ENCODE results near the gene DNM1.

DNA sequence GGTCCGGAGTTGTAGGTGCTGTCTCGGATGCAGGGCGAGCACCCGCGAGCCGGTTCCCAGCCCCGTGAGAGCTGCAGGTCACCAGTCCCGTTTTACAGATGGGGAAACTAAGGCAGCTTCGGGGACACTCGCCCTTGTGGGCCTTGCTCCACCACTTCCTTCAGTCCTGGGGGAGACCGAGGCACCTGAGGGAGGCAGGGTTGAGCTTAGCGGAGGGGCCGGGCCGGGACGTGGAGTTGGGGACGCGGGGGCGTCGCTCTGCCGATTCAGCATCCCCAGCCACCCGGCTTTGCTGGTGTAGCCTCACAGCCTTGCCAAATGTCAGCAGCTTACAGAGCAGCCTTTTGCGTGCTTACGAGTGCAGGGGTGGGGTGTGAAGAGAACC lies 42.6 kb upstream of the DNM1 start:
- TF ChIP-seq, protein P1, sequence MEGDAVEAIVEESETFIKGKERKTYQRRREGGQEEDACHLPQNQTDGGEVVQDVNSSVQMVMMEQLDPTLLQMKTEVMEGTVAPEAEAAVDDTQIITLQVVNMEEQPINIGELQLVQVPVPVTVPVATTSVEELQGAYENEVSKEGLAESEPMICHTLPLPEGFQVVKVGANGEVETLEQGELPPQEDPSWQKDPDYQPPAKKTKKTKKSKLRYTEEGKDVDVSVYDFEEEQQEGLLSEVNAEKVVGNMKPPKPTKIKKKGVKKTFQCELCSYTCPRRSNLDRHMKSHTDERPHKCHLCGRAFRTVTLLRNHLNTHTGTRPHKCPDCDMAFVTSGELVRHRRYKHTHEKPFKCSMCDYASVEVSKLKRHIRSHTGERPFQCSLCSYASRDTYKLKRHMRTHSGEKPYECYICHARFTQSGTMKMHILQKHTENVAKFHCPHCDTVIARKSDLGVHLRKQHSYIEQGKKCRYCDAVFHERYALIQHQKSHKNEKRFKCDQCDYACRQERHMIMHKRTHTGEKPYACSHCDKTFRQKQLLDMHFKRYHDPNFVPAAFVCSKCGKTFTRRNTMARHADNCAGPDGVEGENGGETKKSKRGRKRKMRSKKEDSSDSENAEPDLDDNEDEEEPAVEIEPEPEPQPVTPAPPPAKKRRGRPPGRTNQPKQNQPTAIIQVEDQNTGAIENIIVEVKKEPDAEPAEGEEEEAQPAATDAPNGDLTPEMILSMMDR (IDR thresholded peaks at IDR 0.05; ENCODE audit: low read length), result no peak
- TF ChIP-seq EZH2 (IDR thresholded peaks at IDR 0.05; ENCODE audit: borderline replicate concordance, low read length), result no peak

Measured in OCI-LY1 (cell line).